ENCODE measurements around the gene RIC3. TPM values are rescaled to one million over a fixed set of nuclear protein-coding genes. Genes with fewer than 3 reads are reported as not detected.
"Not testable (repeated sequence)": the region's sequence is repeated elsewhere in the genome, so short reads cannot be mapped to it uniquely, and the experiment has no call there.

Gene RIC3
- total RNA-seq, 1 donor from 2014 or later = 12.0 TPM

DNA sequence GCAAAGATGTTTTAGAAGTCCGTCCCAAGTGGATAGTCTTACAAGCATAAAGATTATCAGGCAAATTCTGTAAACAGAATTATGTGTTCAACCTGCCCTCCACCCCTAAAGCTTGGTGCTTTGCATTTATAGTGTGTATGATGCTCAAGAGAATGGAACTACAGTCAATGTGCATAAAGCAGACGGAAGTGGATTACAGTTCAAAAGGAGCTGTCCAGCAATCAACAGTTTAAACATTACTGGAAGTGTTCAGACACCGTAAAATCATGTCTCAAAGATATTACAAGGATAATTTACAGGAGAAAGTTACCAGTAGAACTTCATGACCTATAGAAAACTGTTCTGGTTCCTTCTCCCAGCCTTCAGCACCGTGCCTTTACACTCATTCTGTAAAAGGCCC is 1.0 kb downstream of the RIC3 start:
- peaks cover 51% of the 10 kb centered on the region for H3K27me3 Mint-ChIP-seq
- H3K9me3 Mint-ChIP-seq = no peaks in the 10 kb centered on the region
- peaks cover 6% of the 10 kb centered on the region for H3K4me1 Mint-ChIP-seq (ENCODE audit: unreplicated experiment)
- H3K27ac Mint-ChIP-seq = no peak overlapping the region
- DNase-seq (ENCODE audit: extremely low spot score, unreplicated experiment) = no peak
- H3K36me3 Mint-ChIP-seq = no peaks in the 10 kb centered on the region
- TF ChIP-seq, protein P1, sequence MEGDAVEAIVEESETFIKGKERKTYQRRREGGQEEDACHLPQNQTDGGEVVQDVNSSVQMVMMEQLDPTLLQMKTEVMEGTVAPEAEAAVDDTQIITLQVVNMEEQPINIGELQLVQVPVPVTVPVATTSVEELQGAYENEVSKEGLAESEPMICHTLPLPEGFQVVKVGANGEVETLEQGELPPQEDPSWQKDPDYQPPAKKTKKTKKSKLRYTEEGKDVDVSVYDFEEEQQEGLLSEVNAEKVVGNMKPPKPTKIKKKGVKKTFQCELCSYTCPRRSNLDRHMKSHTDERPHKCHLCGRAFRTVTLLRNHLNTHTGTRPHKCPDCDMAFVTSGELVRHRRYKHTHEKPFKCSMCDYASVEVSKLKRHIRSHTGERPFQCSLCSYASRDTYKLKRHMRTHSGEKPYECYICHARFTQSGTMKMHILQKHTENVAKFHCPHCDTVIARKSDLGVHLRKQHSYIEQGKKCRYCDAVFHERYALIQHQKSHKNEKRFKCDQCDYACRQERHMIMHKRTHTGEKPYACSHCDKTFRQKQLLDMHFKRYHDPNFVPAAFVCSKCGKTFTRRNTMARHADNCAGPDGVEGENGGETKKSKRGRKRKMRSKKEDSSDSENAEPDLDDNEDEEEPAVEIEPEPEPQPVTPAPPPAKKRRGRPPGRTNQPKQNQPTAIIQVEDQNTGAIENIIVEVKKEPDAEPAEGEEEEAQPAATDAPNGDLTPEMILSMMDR (conservative IDR thresholded peaks at IDR 0.05) = no peak
- peak overlapping the region; percentile 85 for H3K4me3 Mint-ChIP-seq

DNA sequence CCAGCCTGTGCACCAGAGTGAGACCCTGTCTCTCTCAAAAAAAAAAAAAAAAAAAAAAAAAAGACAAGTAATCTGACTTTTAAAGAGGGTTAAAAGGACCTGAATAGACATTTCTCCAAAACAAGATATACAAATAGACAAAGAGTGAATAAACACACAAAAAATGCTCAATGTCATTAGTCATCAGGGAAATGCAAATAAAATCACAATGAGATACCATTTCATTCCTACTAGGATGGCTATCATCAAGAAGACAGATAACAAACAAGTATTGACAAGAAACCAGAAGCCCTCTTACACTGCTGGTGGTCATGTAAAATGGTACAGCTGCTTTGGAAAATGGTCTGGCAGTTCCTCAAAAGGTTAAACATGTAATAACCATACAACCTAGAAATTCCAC is 4.1 kb downstream of the RIC3 start:
- peaks cover 41% of the 10 kb centered on the region for H3K27me3 Mint-ChIP-seq
- no peaks in the 10 kb centered on the region for H3K36me3 Mint-ChIP-seq
- H3K4me3 Mint-ChIP-seq = no peak overlapping the region
- TF ChIP-seq, protein P1 (conservative IDR thresholded peaks at IDR 0.05) = no peak
- H3K9me3 Mint-ChIP-seq = no peaks in the 10 kb centered on the region
- peaks cover 6% of the 10 kb centered on the region for H3K4me1 Mint-ChIP-seq (ENCODE audit: unreplicated experiment)
- H3K27ac Mint-ChIP-seq = no peak overlapping the region
- no peak for DNase-seq (ENCODE audit: extremely low spot score, unreplicated experiment)

DNA sequence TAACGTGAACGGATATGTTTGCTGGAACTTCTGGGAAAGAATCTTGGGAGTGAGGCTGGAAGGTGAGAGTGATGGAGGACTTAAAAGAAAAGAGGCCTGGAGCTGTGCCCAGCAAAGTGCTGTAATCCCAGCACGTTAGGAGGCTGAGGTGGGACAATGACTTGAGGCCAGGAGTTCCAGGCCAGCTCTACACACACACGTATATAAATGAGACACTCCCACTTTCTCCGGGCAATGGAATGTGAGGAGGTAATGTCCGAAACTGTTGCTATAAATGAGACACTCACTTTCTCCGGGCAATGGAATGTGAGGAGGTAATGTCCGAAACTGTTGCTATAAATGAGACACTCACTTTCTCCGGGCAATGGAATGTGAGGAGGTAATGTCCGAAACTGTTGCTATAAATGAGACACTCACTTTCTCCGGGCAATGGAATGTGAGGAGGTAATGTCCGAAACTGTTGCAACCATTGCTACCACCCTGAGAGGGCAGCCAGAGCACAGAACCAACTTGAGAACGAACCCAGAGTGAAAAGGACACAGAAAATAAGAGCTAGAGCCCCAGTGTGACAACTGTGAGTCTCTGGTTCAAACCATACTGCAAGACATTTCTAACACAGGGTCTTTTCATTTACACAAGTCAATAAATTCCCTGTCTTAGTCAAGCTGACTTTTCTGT is 7.1 kb downstream of the RIC3 start:
- H3K27ac Mint-ChIP-seq; H3K36me3 Mint-ChIP-seq; H3K4me1 Mint-ChIP-seq (ENCODE audit: unreplicated experiment); H3K9me3 Mint-ChIP-seq; DNase-seq (ENCODE audit: extremely low spot score, unreplicated experiment); H3K4me3 Mint-ChIP-seq: not testable (repeated sequence)
- H3K27me3 Mint-ChIP-seq = peaks cover 11% of the 10 kb centered on the region

DNA sequence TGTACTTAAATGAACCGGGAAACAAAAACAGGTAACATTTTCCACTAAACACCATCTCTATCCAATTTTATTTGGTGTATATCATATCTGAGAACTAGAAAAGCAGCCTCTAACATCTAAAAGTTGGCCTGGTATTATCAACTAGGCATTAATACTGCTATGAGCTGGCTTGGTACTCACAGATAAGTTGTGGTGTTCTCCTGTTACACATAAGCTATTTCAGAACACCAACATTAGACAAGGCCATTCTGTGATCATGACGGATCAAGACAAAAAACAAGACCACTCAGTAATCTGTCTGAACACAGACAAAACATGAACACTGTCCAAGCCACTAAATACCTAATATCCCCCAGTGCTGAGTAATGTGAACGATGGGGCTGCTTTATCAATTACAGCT is 11.9 kb downstream of the RIC3 start:
- Mint-ChIP-seq H3K27me3 (no peaks in the 10 kb centered on the region), H3K36me3 (no peaks in the 10 kb centered on the region), H3K4me3 (no peak overlapping the region), H3K4me1 (ENCODE audit: unreplicated experiment) (no peaks in the 10 kb centered on the region), H3K9me3 (no peaks in the 10 kb centered on the region), H3K27ac (no peak overlapping the region)
- DNase-seq (ENCODE audit: extremely low spot score, unreplicated experiment) = no peak
- TF ChIP-seq, protein P1 (conservative IDR thresholded peaks at IDR 0.05) = no peak

DNA sequence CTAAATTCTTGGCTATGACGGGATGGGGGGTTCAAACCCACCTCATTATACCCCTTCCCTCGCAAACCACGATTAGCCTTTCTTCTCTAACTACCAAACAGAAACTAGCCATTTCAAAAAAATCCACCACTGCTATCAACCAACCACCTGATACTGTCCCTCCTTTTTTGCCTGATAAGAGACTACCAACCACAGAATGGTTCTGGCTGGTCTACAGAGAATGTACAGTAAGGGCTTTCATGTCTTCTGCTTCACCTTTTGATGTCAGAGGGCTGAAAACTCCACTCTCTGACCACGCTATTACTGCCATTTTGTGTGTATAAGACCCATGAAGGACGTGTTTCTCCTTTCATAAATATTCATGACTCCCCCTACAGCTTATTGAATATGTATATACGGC is 19.1 kb downstream of the RIC3 start:
- TF ChIP-seq, protein P1 (conservative IDR thresholded peaks at IDR 0.05) = no peak
- no peak for DNase-seq (ENCODE audit: extremely low spot score, unreplicated experiment)
- no peaks in the 10 kb centered on the region for H3K9me3 Mint-ChIP-seq
- H3K4me3 Mint-ChIP-seq = no peak overlapping the region
- no peaks in the 10 kb centered on the region for H3K36me3 Mint-ChIP-seq
- H3K27ac Mint-ChIP-seq = no peak overlapping the region
- no peaks in the 10 kb centered on the region for H3K4me1 Mint-ChIP-seq (ENCODE audit: unreplicated experiment)
- H3K27me3 Mint-ChIP-seq = no peaks in the 10 kb centered on the region

DNA sequence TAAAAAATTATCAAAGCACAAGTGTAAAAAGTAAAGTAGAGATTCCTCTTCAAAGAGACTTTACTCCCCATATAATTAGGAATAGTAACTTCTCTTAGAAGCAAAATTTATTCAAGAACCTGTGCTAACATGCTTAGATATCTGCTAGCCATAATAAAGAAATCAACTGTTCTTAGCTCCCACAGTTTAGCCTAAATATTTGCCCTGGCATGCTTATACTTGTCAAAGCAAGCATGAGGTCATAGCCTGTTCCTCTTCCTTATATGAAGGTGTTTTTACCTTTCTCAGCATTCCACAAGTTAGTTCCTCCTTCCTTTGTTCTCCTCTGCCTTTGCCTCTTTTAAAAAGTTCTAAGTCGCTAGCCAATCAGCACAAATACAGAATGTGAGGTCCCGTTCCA is 30.3 kb downstream of the RIC3 start:
- Mint-ChIP-seq H3K36me3 (peaks cover 5% of the 10 kb centered on the region), H3K27ac (no peak overlapping the region), H3K4me3 (no peak overlapping the region), H3K4me1 (ENCODE audit: unreplicated experiment) (no peaks in the 10 kb centered on the region), H3K27me3 (no peaks in the 10 kb centered on the region), H3K9me3 (no peaks in the 10 kb centered on the region)
- TF ChIP-seq, protein P1 (conservative IDR thresholded peaks at IDR 0.05) = no peak
- no peak for DNase-seq (ENCODE audit: extremely low spot score, unreplicated experiment)
